Measurements from ENCODE around the gene FAM151B.

GRCh38 chr5:80577707-80578106 is 89.8 kb downstream of the FAM151B start:
- TF ChIP-seq, protein P1, sequence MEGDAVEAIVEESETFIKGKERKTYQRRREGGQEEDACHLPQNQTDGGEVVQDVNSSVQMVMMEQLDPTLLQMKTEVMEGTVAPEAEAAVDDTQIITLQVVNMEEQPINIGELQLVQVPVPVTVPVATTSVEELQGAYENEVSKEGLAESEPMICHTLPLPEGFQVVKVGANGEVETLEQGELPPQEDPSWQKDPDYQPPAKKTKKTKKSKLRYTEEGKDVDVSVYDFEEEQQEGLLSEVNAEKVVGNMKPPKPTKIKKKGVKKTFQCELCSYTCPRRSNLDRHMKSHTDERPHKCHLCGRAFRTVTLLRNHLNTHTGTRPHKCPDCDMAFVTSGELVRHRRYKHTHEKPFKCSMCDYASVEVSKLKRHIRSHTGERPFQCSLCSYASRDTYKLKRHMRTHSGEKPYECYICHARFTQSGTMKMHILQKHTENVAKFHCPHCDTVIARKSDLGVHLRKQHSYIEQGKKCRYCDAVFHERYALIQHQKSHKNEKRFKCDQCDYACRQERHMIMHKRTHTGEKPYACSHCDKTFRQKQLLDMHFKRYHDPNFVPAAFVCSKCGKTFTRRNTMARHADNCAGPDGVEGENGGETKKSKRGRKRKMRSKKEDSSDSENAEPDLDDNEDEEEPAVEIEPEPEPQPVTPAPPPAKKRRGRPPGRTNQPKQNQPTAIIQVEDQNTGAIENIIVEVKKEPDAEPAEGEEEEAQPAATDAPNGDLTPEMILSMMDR (IDR thresholded peaks at IDR 0.05 in 8 of 11, conservative IDR thresholded peaks at IDR 0.05 in 3 of 11): no peak
- no peak for TF ChIP-seq POLR2A (IDR thresholded peaks at IDR 0.05)
